ENCODE measurements around the gene GOLGA6D. TPM values are rescaled to one million over a fixed set of nuclear protein-coding genes. Genes with fewer than 3 reads are reported as not detected.
"Not testable (repeated sequence)": the region's sequence is repeated elsewhere in the genome, so short reads cannot be mapped to it uniquely, and the experiment has no call there.

GOLGA6D gene
- total RNA-seq, 1 experiment from 2014 or later = 0.12 TPM

- H3K9me2 ChIP-seq (ENCODE audit: insufficient read depth) = no peaks in the 10 kb centered on the region
- H3K4me3 ChIP-seq (replicated peaks in 1 of 2; ENCODE audit: low read depth in 1 of 2, low read length in 2 of 2) = no peak overlapping the region
- no peak for DNase-seq (ENCODE audit: low read depth, low spot score)
- H3K36me3 ChIP-seq (ENCODE audit: control insufficient read depth in 1 of 2, insufficient read depth in 2 of 2, low read length in 2 of 2) = no peaks in the 10 kb centered on the region
- no peaks in the 10 kb centered on the region for H3K79me2 ChIP-seq (ENCODE audit: insufficient read depth, low read length)
- H2AFZ ChIP-seq (ENCODE audit: low read depth, low read length, poor library complexity, severe bottlenecking) = no peak overlapping the region
- ChIA-PET RAD21 (ENCODE audit: low non-redundant PET in 1 of 2, low total read pairs in 2 of 2, uncharacterized antibody in 2 of 2, unreplicated experiment in 2 of 2) (no interaction called here), CTCF (no interaction called here), POLR2A (no interaction called here)
- no peak overlapping the region for H3K27ac ChIP-seq (ENCODE audit: low read depth, low read length)
- H3K9ac ChIP-seq (ENCODE audit: low read length) = no peak overlapping the region
- H3K9me3 ChIP-seq (ENCODE audit: control insufficient read depth in 1 of 2, insufficient read depth in 1 of 2, low read depth in 1 of 2, low read length in 2 of 2) = no peaks in the 10 kb centered on the region
- ATAC-seq = no peak
- TF ChIP-seq SP1 (IDR thresholded peaks at IDR 0.05; ENCODE audit: low read depth) (no peak), EZH2phosphoT487 (IDR thresholded peaks at IDR 0.05; ENCODE audit: borderline replicate concordance) (no peak), SIN3A (IDR thresholded peaks at IDR 0.05; ENCODE audit: low read depth) (no peak)
- H3K4me2 ChIP-seq (ENCODE audit: low read length) = no peak overlapping the region
- no peaks in the 10 kb centered on the region for H3K27me3 ChIP-seq (ENCODE audit: insufficient read depth, low read length)
- intact Hi-C loops (cut with micrococcal nuclease) = no loop called here
- H3K4me1 ChIP-seq (ENCODE audit: control insufficient read depth in 1 of 2, insufficient read depth in 2 of 2, low read length in 2 of 2) = peaks cover 0 to 7% of the 10 kb centered on the region in 2 experiments; a peak in 1 of 4 replicates
- BruUV-seq (replicated peaks) = no TSS peak
- no peaks in the 10 kb centered on the region for H4K20me1 ChIP-seq (ENCODE audit: insufficient read depth)
Observed at GRCh38 chr15:75302318-75302717, 19.7 kb downstream of the GOLGA6D start.

DNA sequence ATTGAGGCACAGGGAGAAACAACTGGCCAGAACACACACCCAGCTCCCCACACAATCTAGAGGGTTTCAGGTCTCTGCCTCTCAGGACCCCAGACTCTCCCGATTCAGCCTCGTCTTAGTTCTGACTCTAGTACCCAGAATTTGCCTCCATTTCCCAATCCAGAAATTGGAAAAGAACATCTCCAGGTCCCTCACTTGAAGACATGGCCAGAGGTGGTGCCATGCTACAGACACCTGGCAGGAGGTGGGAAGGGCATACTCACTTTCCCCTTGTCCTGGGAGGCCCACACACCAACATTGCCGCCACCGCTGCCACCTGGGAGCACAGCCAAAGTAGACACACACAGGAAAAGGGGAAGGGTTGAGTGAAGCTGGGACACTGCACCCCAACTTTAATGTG, 20.1 kb downstream of the GOLGA6D start:
- BruUV-seq (replicated peaks); POLR2A ChIA-PET; H3K27me3 ChIP-seq (ENCODE audit: insufficient read depth, low read length); ATAC-seq; DNase-seq (ENCODE audit: low read depth, low spot score); intact Hi-C loops (cut with micrococcal nuclease); H3K27ac ChIP-seq (ENCODE audit: low read depth, low read length); H4K20me1 ChIP-seq (ENCODE audit: insufficient read depth); H2AFZ ChIP-seq (ENCODE audit: low read depth, low read length, poor library complexity, severe bottlenecking); H3K9me3 ChIP-seq (ENCODE audit: control insufficient read depth in 1 of 2, insufficient read depth in 1 of 2, low read depth in 1 of 2, low read length in 2 of 2); H3K9me2 ChIP-seq (ENCODE audit: insufficient read depth); RAD21 ChIA-PET (ENCODE audit: low non-redundant PET in 1 of 2, low total read pairs in 2 of 2, uncharacterized antibody in 2 of 2, unreplicated experiment in 2 of 2); CTCF ChIA-PET; H3K4me2 ChIP-seq (ENCODE audit: low read length); H3K36me3 ChIP-seq (ENCODE audit: control insufficient read depth in 1 of 2, insufficient read depth in 2 of 2, low read length in 2 of 2); H3K9ac ChIP-seq (ENCODE audit: low read length); H3K79me2 ChIP-seq (ENCODE audit: insufficient read depth, low read length); H3K4me3 ChIP-seq (replicated peaks in 1 of 2; ENCODE audit: low read depth in 1 of 2, low read length in 2 of 2): not testable (repeated sequence)
- peaks cover 2 to 10% of the 10 kb centered on the region in 2 experiments; a peak in 3 of 4 replicates for H3K4me1 ChIP-seq (ENCODE audit: control insufficient read depth in 1 of 2, insufficient read depth in 2 of 2, low read length in 2 of 2)

DNA sequence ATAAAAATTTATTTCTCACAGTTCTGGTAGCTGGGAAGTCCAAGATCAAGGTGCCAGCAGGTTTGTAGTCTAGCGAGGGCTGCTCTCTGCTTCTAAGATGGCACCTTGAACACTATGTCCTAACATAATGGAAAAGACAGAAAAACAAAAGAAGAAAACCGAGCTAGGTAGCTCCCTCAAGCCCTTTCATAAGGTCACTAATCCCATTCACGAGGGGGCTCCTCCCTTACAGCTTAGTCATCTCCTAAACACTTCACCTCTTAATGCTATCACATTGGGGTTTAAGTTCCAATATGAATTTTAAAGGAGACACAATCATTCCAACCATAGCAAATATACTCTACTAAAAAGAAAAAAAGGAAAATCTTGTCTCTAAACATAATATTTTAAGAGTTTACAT, 23.6 kb downstream of the GOLGA6D start:
- no peaks in the 10 kb centered on the region for H3K36me3 ChIP-seq (ENCODE audit: control insufficient read depth in 1 of 2, insufficient read depth in 2 of 2, low read length in 2 of 2)
- H3K79me2 ChIP-seq (ENCODE audit: insufficient read depth, low read length) = no peaks in the 10 kb centered on the region
- ChIA-PET RAD21 (ENCODE audit: low non-redundant PET in 1 of 2, low total read pairs in 2 of 2, uncharacterized antibody in 2 of 2, unreplicated experiment in 2 of 2) (no interaction called here), CTCF (no interaction called here), POLR2A (interaction anchor here (0.7 kb wide), 1 partner anchor 30 kb away, joined by 3 read pairs; no protein-coding TSS in a partner anchor)
- H3K9me2 ChIP-seq (ENCODE audit: insufficient read depth) = no peaks in the 10 kb centered on the region
- H3K4me3 ChIP-seq (replicated peaks in 1 of 2; ENCODE audit: low read depth in 1 of 2, low read length in 2 of 2) = no peak overlapping the region
- intact Hi-C loops (cut with micrococcal nuclease) = no loop called here
- TF ChIP-seq SP1 (IDR thresholded peaks at IDR 0.05; ENCODE audit: low read depth) = no peak
- no peak for TF ChIP-seq SRF (IDR thresholded peaks at IDR 0.05; ENCODE audit: low read depth)
- no peak for TF ChIP-seq ZBTB33 (IDR thresholded peaks at IDR 0.05; ENCODE audit: extremely low read depth, insufficient replicate concordance, low read length)
- TF ChIP-seq YY1 (IDR thresholded peaks at IDR 0.05; ENCODE audit: extremely low read depth, insufficient replicate concordance, low read depth, low read length) = no peak
- TF ChIP-seq, protein P1, sequence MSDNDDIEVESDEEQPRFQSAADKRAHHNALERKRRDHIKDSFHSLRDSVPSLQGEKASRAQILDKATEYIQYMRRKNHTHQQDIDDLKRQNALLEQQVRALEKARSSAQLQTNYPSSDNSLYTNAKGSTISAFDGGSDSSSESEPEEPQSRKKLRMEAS (IDR thresholded peaks at IDR 0.05) = no peak
- no peak for TF ChIP-seq JUND (IDR thresholded peaks at IDR 0.05)
- TF ChIP-seq RAD21 (IDR thresholded peaks at IDR 0.05; ENCODE audit: low read depth) = no peak
- no peak for TF ChIP-seq POLR2AphosphoS5 (IDR thresholded peaks at IDR 0.05; ENCODE audit: low read depth, low read length)
- TF ChIP-seq EZH2phosphoT487 (IDR thresholded peaks at IDR 0.05; ENCODE audit: borderline replicate concordance) = no peak
- no peak for TF ChIP-seq CEBPB (IDR thresholded peaks at IDR 0.05; ENCODE audit: low read depth)
- no peak overlapping the region for H2AFZ ChIP-seq (ENCODE audit: low read depth, low read length, poor library complexity, severe bottlenecking)
- BruUV-seq (replicated peaks) = no TSS peak
- H3K27ac ChIP-seq (ENCODE audit: low read depth, low read length) = no peak overlapping the region
- no peaks in the 10 kb centered on the region for H3K9me3 ChIP-seq (ENCODE audit: control insufficient read depth in 1 of 2, insufficient read depth in 1 of 2, low read depth in 1 of 2, low read length in 2 of 2)
- no peak overlapping the region for H3K4me2 ChIP-seq (ENCODE audit: low read length)
- no peak for DNase-seq (ENCODE audit: low read depth, low spot score)
- no peaks in the 10 kb centered on the region for H3K27me3 ChIP-seq (ENCODE audit: insufficient read depth, low read length)
- no peak for ATAC-seq
- H4K20me1 ChIP-seq (ENCODE audit: insufficient read depth) = no peaks in the 10 kb centered on the region
- H3K9ac ChIP-seq (ENCODE audit: low read length) = no peak overlapping the region
- H3K4me1 ChIP-seq (ENCODE audit: control insufficient read depth in 1 of 2, insufficient read depth in 2 of 2, low read length in 2 of 2) = peaks cover 4 to 18% of the 10 kb centered on the region in 2 experiments; a peak in 3 of 4 replicates
